NK-92 (cell line): ENCODE measurements around the gene B3GAT1.
"Not testable (repeated sequence)": the region's sequence is repeated elsewhere in the genome, so short reads cannot be mapped to it uniquely, and the experiment has no call there.

Source experiments
- DNase-seq: peaks from one replicate; lab custom pipeline; 2025; ENCODE audit not compliant: unreplicated experiment; lab: John Stamatoyannopoulos, UW

The B3GAT1 gene, protein sequence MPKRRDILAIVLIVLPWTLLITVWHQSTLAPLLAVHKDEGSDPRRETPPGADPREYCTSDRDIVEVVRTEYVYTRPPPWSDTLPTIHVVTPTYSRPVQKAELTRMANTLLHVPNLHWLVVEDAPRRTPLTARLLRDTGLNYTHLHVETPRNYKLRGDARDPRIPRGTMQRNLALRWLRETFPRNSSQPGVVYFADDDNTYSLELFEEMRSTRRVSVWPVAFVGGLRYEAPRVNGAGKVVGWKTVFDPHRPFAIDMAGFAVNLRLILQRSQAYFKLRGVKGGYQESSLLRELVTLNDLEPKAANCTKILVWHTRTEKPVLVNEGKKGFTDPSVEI

GRCh38 chr11:134412203-134413042, at the start of gene B3GAT1:
B3GAT1 (minus strand) TSS chr11:134412242; CDS start chr11:134387659, 24,583 bp downstream.
- DNase-seq: no peak

GRCh38 chr11:134461621-134462020, 49.6 kb upstream of the B3GAT1 start:
- DNase-seq: no peak

DNA sequence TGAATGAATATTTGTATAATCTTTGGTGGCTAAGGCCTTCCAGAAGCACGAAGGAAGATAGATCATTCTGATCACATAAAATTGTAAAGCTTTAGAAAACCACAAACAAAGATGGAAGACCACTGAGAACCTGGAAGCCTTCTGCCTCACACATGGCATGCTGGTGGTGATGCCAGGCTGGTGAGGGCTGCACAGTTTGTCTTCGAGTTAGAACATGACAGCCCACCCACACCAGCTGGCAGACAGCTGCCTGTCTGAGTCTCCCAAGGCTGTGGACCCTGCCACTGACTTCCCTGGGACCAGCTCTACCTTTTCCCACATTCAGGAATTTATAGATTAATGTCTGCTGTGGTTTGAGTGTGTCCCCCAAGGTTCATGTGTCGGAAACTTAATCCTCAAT, 48.8 kb upstream of the B3GAT1 start:
- DNase-seq: no peak

- DNase-seq: no peak
Measured at GRCh38 chr11:134460062-134460561, 48.1 kb upstream of the B3GAT1 start.

- no peak for DNase-seq
Measured at GRCh38 chr11:134459246-134460061, 47.4 kb upstream of the B3GAT1 start.

DNA sequence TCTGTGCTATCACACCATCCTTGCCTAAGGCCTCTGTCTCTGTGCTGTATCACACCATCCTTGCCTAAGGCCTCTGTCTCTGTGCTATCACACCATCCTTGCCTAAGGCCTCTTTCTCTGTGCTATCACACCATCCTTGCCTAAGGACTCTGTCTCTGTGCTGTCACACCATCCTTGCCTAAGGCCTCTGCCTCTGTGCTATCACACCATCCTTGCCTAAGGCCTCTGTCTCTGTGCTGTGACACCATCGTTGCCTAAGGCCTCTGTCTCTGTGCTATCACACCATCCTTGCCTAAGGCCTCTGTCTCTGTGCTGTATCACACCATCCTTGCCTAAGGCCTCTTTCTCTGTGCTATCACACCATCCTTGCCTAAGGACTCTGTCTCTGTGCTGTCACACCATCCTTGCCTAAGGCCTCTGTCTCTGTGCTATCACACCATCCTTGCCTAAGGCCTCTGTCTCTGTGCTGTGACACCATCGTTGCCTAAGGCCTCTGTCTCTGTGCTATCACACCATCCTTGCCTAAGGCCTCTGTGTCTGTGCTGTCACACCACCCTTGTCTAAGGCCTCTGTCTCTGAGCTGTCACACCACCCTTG, 45.5 kb upstream of the B3GAT1 start:
- not testable (repeated sequence) for DNase-seq

GRCh38 chr11:134455516-134455915, 43.5 kb upstream of the B3GAT1 start:
- DNase-seq: no peak

DNA sequence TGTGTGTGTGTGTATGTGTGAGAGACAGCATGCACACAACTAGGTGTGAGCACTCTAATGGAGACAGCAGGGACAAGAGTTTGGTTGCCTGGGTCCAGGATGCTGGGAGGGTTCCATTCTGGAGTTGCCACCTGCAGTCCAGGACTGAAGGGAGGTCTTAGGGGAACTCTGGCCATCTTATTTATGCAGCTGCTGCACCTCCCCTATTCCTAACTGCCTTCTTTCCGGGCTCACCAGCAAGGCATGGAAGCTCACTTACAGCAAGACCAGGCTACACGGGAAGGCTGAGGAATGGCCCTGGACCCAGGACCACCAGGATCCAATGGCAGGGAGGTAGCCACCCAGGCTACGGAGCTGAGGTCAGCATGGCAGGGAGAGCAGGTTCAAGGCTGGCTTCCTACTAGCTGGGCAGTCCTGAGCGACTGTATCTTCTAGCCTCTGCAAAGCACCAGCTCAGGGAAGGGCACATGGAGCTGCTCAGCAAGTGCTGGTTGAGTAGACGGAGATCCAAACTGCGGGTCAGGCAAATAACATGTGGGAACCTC, 42.2 kb upstream of the B3GAT1 start:
- no peak for DNase-seq

GRCh38 chr11:134453441-134453840, 41.4 kb upstream of the B3GAT1 start:
- no peak for DNase-seq

DNA sequence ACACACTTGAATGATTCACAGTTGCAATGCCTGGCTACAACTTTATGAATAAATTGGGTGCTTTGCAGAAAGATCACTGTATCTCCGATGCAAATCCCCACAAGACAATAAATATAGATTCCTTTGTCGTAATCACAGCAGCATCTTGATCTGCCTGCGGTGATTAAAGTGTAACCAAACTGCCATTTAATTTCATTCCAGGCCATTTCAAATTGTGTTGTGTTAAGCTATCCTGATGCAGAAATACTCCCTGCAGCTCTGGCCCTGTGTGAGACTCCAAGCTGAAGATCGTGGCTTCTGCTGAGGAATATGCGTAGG, 40.8 kb upstream of the B3GAT1 start:
- DNase-seq: no peak

DNA sequence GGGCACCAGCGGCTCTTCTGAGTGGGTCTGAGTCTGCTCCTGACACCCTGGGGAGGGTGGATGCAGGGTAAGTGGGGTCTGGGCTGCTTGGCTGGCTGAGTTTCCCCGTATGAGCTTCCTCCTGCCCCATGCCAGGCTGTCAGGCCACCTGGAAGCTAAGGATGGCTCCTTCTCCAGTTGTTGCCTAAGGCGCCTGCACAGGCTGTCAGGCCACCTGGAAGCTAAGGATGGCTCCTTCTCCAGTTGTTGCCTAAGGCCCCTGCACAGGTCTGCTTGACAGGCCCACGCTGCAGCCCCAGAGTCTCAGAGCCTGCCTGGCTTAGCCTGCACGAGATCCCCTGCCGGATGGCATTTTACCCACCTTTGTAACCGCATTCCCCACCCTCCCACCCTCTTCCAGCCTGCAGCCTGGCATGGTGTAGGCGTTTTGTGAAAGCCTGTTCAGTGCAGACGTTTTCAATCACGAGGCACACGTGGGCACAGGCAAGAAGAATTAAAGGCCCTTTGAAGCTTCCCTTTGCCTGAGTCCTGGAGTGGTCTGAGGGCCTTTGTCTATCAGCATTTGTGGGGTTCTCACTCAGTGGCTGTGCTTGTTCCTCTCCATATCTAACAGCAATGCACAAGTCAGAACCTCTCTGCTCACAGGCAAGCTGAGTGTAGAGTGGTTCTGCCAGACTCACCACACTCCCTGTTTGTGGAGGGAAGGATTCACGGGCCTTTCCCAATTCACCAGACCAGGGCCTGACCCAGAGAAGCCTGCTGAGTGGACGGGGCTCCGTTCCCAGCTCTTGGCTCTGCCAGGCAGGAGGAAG, 40.2 kb upstream of the B3GAT1 start:
- no peak for DNase-seq

GRCh38 chr11:134450186-134450585, 38.1 kb upstream of the B3GAT1 start:
- DNase-seq: no peak

DNA sequence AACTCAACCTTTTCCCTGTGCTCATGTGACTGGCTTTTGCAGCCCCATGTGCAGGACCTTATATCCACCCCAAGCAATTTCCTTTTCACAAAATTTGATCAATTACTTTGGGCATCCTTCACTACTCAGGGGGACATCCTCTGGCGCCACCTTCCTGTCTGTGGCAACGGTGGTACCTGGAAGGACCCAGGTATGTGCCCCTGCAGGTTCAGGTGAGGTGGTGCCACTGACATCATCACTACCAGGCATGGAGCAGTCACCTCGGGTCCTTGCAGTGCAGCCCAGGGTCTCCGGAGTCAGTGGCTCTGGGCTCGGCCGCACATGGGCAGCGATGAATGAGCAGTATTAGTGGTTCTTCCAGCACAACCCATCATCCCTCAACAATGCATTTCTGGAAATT, 37.7 kb upstream of the B3GAT1 start:
- DNase-seq: no peak

GRCh38 chr11:134449051-134449450, 37.0 kb upstream of the B3GAT1 start:
- DNase-seq: no peak

DNA sequence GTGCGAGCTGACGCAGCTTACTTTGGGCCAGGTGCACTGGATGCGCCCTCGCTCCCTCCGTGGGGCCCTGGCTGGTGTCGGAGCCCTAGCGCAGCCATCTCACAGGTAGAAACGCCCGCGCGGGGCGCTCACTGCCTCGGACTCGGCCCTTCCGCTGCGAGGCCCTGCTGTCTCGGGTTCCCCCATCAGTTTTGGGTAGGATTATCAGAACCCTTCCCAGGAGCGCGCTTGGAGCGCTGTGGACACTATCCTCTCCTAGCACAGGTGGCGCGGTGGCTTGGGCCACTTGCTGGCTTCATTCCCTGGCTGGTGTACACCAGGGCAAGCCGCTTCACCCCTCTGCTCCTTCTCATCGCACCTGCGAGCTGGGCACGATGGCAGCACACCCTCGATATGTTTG, 35.7 kb upstream of the B3GAT1 start:
- DNase-seq: no peak

DNA sequence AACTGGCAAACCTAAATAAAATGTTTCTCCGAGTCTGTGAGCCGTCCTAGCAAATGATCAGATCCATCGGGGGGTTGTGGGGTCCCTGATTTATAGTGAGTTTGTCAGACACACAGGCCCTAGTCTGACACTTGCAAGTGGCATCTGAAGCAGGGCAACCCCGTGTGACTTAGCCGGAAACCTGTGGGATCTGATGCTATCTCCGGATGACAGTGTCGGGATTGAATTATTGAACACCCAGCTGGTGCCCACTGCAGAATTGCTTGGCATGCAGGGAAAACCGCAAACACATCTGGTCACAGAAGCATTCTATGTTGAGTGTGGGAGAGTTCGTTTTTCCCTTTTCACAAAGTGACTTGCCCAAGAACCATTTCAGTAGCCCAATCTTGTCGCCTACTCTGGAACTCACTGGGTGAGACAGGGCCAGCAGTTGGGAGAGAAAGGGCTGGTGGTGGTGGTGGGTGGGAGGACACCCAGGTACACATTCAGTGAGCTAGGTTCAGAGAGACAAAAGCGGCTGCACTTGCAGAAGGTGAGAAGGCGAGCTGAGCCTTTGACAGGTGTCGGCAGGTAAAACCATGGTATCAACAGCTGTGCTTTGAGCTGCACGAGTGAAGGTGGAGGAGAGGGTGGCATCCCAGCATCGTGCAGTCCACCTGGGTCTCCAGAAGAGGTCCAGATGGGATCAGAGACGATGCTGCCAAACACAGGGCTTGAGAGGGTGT, 33.7 kb upstream of the B3GAT1 start:
- no peak for DNase-seq

- DNase-seq: not testable (repeated sequence)
Measured at GRCh38 chr11:134444160-134445108, 32.4 kb upstream of the B3GAT1 start.

GRCh38 chr11:134443246-134443645, 31.2 kb upstream of the B3GAT1 start:
- DNase-seq: no peak
